Right ventricle myocardium inferior (tissue), 1 donor: Measurements from ENCODE around the gene SSR2. TPM values are rescaled to one million over a fixed set of nuclear protein-coding genes. Genes with fewer than 3 reads are reported as not detected.

Source experiments
- ATAC-seq: fragments of 200-7000 bp; cut with Tn5 transposase; one replicate; pipeline ENCODE4 v1.9.1; 2020; ENCODE audit warnings: mild to moderate bottlenecking, moderate library complexity
- DNase-seq: peaks from one replicate; pipeline ENCODE4 v3.0.0; 2021; ENCODE audit errors: missing footprints
- intact Hi-C: fragments of 100-400 bp; cut with DNase I; formaldehyde crosslinking; loops from one replicate; pipeline ENCODE4 v1.11.0; 2022
- long read RNA-seq: library from polyadenylated mRNA; unstranded; transcript quantifications from one replicate; pipeline ENCODE4 v2.0.0, GENCODE V29; 2021
- total RNA-seq: library from RNA; stranded (reverse); fragmentation: NEBNext Ultra II Directional; extraction: Animal tissue kit (Norgen Biotek cat#: 25700); gene quantifications from one replicate; pipeline ENCODE4 v1.2.1, GENCODE V29; 2021
- donor health status: DM: no; HTN: yes; CAD: no; lungs with severe emphysema.

Gene SSR2
- total RNA-seq = 79.9 TPM
- long read RNA-seq, transcript SSR2-201 (6 exons, 1,116 nt) = major isoform, 38 of 40 reads
- long read RNA-seq, partial matches to known transcripts = 1 of 40 reads
- long read RNA-seq, other reads (novel, unspliced or antisense) = 0 of 40 reads

DNA sequence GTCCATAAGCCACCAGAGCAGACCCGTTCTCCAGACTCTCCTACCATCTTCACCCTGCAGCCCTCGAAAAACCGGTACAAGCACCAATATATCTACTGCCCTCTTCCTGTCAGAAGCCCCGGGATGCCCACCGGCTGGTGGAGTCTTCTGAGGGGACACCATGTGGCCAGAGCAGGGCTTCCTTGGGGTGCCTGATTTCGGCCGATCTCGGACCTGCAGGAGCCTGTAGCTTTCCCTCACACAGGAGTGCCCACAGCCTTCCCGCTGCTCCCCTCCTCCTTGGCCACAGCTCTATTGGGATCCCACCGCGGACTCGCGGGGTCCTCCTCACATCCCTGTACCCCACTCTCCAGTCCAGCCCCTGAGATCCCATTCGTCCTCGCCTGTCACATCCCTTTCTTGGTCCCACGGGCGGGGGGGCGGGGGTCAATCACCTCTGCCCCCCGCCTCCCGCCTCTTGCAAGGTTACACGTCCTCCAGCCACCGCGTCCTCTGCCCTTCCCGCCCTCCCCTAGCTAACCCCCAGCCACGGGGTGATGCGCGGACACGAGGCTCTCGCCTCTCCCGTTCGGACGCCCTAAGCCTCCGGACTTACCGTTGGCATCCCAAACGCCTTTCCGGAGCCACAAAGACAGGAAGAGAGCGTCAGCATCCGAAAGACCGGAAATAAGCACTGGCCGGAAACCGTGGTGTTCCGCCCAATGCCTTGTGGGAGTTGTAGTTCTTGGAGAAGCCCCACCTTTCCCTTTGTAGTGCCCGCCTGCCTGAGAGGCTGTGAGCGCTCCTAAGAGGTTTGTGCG is at the start of gene SSR2:
Gene SSR2, minus strand, starts transcription at position 659 of the 800 bp plus-strand sequence. CDS start 784 bp downstream, outside the sequence.
- DNase-seq = peak; percentile 90
- intact Hi-C loops = loop anchor here (2.0 kb wide), 1 partner anchor 32 kb away; the partner anchor contains the start of gene UBQLN4
- peak; percentile 98 for ATAC-seq

- no peak for DNase-seq
- no peak for ATAC-seq
- intact Hi-C loops = no loop called here
These were observed 49.8 kb upstream of the SSR2 start for GRCh38 chr1:156070548-156070947.

- DNase-seq (no peak), ATAC-seq (no peak)
- intact Hi-C loops = no loop called here
These were observed 49.0 kb upstream of the SSR2 start for GRCh38 chr1:156069490-156070455.

DNA sequence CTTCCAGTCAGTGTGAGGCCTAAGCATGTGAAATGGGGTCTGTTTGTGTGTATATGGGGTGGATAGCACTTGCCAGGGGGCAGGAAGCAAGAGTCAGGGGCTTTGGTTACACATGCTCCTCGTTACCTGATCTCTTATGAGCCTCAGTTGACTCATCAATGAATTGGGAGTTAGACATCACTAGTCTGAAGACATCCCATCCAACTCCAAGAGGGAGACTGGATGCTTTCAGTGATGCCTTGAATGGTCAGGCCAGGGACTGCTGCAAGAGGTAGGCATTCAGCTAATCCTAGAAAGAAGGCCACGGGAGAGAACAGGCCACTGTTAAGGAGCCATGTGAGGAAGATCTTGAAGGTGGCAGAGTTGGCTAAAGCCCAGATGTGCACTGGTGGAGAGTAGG is 46.5 kb upstream of the SSR2 start:
- ATAC-seq = no peak
- DNase-seq = no peak
- intact Hi-C loops = no loop called here

DNA sequence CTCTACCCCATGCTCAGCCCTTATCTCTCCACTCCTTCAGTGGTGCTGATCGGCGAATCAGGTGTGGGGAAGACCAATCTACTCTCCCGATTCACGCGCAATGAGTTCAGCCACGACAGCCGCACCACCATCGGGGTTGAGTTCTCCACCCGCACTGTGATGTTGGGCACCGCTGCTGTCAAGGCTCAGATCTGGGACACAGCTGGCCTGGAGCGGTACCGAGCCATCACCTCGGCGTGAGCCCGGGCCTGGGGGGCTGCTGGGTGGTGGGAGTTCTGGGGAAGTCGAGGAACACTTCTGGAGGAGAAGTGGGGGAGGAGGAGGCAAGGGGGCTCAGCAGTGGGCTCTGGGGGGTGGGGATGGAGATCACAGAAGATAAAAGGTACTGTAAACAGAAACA is 45.1 kb upstream of the SSR2 start:
- ATAC-seq = no peak
- intact Hi-C loops = no loop called here
- no peak for DNase-seq

GRCh38 chr1:156065212-156065611 is 44.5 kb upstream of the SSR2 start:
- ATAC-seq (no peak), DNase-seq (no peak)
- intact Hi-C loops = no loop called here

DNA sequence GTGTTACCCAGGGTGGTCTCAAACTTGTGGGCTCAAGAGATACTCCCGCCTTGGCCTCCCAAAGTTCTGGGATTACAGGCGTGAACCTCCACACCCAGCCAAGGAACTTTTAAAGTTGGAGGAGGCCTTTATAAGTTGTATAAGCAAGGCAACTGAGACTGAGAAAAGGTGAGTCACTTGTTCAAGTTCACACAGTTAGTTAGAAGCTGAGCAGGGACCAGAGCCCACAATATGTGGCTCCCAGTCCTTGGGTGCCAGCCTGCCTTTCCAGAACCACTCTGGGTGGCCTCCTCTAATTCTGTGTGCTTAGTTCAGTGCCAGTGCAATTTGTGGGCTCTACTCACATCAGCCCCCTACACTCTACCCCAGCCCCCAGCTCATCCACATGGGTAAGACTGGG is 43.9 kb upstream of the SSR2 start:
- no peak for ATAC-seq
- intact Hi-C loops = no loop called here
- DNase-seq = no peak

DNA sequence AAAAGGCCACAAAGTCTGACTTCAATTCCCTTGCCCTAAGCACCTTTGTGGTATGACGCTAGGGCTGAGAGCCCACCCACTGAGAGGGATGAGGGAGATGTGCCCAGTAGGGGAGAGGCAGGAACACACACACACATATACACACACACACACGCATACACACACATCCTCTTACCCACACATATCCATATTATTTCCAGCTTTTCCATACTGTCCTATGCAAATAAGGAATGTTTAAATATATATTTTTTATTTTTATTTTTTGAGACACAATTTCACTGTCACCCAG is 43.2 kb upstream of the SSR2 start:
- intact Hi-C loops = no loop called here
- DNase-seq = no peak
- no peak for ATAC-seq

DNA sequence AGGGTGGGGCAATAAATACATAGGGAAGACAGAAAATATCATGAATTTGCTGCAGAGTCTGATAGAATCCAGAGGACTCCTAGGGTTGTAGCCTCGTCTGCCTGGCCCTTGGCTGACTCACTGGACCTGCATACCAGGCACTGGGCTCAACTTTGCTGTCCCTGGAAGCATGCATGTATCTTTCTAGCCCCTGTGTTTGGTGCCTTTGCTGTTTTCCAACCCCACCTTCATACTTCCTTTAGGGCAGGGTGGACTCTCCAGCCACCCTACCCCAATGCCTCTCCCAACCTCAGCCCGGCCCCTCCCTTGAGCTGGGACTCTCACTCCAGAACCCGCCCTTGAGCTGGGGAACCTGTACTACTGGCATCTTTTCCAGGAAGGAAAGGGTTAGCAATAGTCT is 41.4 kb upstream of the SSR2 start:
- DNase-seq (no peak), ATAC-seq (no peak)
- intact Hi-C loops = no loop called here

GRCh38 chr1:156060937-156061636 is 40.3 kb upstream of the SSR2 start, which contains the start of gene RAB25:
RAB25 (plus strand) TSS chr1:156061160; CDS start chr1:156061401, 241 bp downstream.
- ATAC-seq (no peak), DNase-seq (no peak)
- intact Hi-C loops = no loop called here

DNA sequence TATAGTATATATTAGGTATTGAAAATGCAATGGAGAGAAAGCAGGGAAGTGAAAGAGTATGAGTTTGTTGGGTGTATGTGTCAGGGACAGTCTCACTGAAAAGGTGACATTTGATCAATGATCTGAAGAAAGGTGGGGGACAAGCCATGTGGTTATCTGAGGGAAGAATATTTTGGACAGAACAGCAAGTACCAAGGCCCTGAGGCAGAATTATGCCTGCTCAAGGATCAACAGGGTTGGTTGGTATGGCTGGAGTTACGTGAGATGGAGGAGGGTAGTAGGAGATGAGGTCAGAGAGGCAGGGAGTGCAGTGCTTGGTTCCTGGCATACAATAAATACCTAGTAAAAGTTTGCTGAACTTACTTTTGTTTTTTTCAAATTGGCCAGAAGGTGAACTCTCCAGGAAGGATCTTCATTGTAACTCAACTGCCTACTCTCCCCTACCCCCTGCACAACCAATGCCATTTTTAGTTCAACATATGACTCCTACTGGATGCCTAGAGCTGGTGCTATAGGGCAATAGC is 35.6 kb upstream of the SSR2 start:
- no peak for DNase-seq
- ATAC-seq = no peak
- intact Hi-C loops = no loop called here

GRCh38 chr1:156055281-156056048 is 34.7 kb upstream of the SSR2 start:
- intact Hi-C loops = no loop called here
- DNase-seq (no peak), ATAC-seq (no peak)

- peak; percentile 92 for ATAC-seq
- intact Hi-C loops = loop anchor here (5.0 kb wide), 1 partner anchor 122 kb away; the partner anchor contains the start of gene KHDC4
- peak; percentile 99 for DNase-seq
These were observed 33.9 kb upstream of the SSR2 start, which contains the start of gene LAMTOR2 for GRCh38 chr1:156054500-156055280. LAMTOR2 (plus strand) TSS chr1:156054782; CDS start chr1:156054890, 108 bp downstream.

DNA sequence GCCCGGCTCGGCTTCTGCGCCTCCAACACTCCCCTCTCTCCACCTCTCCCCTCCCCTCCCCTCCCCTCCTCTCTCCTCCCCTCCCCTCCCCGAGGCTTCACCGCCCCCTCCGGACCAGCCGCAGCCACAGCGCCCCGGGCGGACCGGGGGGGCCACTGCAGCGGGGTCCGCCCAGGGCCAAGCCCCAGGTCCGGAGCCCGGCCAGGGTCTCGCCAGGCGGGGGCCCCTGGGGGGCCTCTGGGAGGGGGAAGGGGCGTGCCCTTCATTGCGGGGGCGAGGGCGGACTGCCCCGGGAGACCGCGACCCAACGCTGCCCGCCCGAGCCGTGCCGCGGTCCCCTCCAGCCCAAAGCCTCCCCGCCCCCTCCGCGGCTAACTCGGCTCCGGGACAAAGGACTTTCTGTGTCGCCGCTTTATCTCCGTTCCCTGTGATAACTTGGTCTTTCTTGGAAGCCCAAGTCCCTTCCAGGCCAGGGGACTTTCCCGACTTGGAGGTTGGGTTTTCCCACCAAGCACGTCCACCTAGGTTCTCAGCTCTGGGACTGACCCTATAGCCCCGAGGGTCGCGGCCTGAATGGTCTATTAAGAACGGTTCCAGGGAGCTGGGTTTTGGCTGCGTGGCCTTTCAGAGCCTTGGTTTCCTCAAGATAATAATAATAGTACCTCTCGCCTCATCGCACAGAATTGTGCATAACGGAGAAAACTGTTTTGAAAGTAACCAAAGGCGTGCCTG is 33.2 kb upstream of the SSR2 start, which contains the start of gene UBQLN4:
Gene UBQLN4, minus strand, starts transcription at position 31 of the 732 bp plus-strand sequence. CDS start 97 bp downstream, outside the sequence.
- intact Hi-C loops = loop anchor here (1.0 to 5.0 kb wide), 3 partner anchors 33 to 194 kb away; partner anchors contain the start of genes KHDC4 and SSR2
- ATAC-seq (peak; percentile 85), DNase-seq (peak; percentile 92)

GRCh38 chr1:156052862-156053767 is 32.4 kb upstream of the SSR2 start:
- DNase-seq (peak; percentile 83), ATAC-seq (no peak)
- intact Hi-C loops = loop anchor here (1.0 to 5.0 kb wide), 3 partner anchors 32 to 193 kb away; partner anchors contain the start of genes KHDC4 and SSR2
